ENCODE measurements around the gene HOXC6.

HOXC6 gene

DNA sequence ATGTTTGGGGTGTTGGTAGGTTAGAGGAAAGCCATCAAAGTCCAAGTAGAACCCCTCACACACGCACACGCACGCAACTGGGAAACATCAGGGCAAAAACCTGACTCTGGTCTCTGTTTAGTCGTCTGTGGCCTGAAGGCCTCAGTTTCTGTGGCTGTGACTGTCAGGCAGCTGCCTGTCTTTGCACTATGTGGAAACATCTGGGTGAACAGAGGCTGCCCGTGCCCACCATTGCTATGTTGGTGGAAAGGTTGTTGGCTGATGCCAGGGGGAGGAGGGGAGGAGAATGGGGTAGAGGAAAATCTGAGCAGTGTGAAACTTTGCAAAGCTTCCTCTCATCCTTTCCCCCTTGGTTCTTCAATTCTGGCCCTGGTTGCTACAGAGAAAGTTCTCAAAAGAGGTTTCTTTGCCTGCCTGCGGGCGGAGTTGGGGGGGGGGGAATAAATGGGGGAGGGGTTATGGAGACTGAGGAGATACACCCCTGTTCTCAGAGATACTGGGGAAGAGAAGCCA, 35.8 kb upstream of the HOXC6 start:
- no peak for TF ChIP-seq CTCF (conservative IDR thresholded peaks at IDR 0.05; ENCODE audit: low read depth, low read length)
- no peak for DNase-seq (ENCODE audit: low read depth)
- no peak overlapping the region for H3K4me3 ChIP-seq (ENCODE audit: low read depth, low read length)

DNA sequence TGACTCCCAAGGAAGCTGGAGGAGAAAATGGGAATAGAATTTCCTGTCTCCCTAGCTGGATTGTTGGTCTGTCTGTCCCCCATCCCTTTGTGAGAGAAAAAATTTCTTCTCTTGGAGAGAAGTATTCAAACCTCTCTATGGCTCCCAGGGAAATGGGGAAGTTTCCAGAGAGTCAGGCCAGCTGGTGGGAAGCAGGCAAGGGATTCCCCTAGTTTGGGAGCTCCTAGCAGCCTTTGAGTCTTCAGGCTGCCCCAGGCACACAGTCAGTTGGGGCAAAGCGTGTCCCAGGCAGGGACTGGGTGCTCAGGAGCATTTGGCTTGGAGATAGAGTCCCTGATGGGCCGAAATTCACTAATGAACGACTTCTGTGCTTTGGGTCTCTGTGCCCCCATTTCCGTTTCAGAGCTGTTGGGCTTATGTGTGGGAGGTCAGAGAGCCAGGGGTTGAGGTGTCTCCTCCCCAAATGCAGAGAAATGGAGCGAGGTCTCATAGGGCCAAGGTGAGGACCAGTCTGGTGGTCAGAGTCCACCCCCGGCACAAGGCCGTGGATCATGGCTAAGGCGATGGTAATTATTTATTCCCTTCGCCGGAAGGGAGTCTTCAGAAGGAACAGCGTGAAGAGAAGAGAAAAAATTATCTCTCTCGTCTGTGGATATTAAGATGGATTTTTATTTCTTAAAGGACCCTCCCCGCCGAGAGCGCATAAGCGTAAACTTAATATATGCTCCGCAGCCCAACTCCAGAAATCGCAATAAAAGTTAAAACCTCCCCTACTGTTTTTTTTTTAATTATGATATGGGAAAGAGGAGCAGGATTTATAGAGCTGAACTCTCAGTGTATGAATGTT, 34.9 kb upstream of the HOXC6 start:
- no peak overlapping the region for H3K4me3 ChIP-seq (ENCODE audit: low read depth, low read length)
- no peak for TF ChIP-seq CTCF (conservative IDR thresholded peaks at IDR 0.05; ENCODE audit: low read depth, low read length)
- DNase-seq (ENCODE audit: low read depth) = no peak

DNA sequence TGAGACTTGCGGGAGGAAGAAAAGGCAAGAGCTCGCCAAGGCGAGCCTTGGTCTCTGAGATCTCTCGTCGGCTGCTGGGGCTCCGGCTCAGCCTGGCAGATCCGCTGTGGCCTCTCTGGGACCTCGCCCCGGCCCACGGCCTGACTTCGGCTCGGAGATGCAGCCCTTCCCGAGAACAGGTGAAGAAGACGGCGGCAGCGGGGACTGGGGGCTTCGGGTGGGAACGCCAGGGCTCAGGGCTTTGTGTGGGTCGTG, 34.3 kb upstream of the HOXC6 start:
- H3K4me3 ChIP-seq (ENCODE audit: low read depth, low read length) = no peak overlapping the region
- no peak for DNase-seq (ENCODE audit: low read depth)
- no peak for TF ChIP-seq CTCF (conservative IDR thresholded peaks at IDR 0.05; ENCODE audit: low read depth, low read length)

GRCh38 chr12:53994264-53995001, 33.8 kb upstream of the HOXC6 start:
- TF ChIP-seq CTCF (conservative IDR thresholded peaks at IDR 0.05; ENCODE audit: low read depth, low read length) = no peak

DNA sequence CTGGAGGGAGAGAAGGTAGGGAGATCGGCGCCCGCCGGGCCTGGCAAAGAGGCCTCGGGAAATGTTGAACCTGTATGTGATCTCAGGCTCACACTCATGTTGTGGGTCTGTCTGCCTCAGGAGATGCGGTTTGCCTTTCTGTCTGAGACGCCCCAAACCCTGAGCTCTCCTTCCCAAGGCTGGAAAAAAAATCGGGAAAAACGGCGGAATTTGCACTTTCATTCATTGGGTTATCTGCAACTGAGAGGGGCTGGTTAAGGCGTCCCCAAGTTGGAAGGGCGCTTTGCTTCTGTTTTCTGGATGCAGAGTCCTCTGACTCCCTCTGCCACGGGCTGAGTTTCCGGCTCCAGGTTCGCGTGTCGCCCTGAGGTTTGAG, 33.2 kb upstream of the HOXC6 start:
- TF ChIP-seq CTCF (conservative IDR thresholded peaks at IDR 0.05; ENCODE audit: low read depth, low read length) = no peak
- no peak overlapping the region for H3K4me3 ChIP-seq (ENCODE audit: low read depth, low read length)
- DNase-seq (ENCODE audit: low read depth) = no peak

More at GRCh38 chr12:53994264-53995001, 33.8 kb upstream of the HOXC6 start:
- DNase-seq (ENCODE audit: low read depth) = no peak
- no peak overlapping the region for H3K4me3 ChIP-seq (ENCODE audit: low read depth, low read length)

DNA sequence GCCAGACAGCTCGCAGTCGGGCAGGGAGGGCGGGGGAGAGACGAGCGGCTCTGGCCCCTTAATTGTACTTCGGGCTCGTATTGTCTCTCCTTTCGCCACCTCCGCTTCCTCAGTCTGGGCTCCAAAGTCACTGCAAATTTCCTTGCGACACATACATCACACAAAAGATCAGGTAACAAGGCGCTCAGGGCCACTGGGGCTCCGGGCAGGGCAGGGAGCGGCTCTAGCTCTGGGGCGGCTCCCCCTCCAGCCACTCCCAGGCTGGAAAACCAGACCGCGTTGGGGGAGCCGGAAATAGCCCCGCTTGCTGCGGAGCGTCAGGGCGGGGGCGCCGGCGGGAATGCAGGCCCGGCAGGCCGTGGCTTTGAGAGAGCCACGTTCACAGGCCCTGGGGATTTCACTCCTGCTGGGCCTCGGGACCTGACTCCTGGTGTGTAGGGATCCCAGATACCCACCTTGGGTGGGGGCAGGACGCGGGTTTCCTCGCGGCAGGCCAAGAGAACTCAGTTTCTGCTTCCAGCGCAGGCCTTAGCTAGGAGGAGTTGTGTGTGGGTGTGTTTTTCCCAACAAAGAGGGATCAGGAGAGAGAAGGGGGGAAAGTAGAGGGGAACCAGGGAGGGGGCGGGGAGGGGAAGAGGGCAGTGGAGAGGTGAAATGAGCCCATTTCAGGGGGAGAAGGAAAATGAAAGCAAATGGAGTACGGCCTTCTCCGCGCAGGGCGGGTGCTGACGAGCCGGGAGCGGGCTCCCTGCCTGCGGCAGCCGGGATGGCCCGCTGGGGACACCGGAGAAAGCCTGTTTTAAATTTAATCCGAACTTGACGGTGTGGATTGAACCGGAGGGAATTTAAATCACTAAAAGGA, 32.6 kb upstream of the HOXC6 start:
- no peak for TF ChIP-seq CTCF (conservative IDR thresholded peaks at IDR 0.05; ENCODE audit: low read depth, low read length)

More for the DNA sequence above, 32.6 kb upstream of the HOXC6 start:
- peak overlapping the region; percentile 46 for H3K4me3 ChIP-seq (ENCODE audit: low read depth, low read length)
- DNase-seq (ENCODE audit: low read depth) = no peak

Data from choroid plexus epithelial cell (primary cell).